ENCODE measurements around the gene CCNY. TPM values are rescaled to one million over a fixed set of nuclear protein-coding genes. Genes with fewer than 3 reads are reported as not detected.

CCNY gene
- total and polyA plus RNA-seq, 2 of the 4 experiments (the other 2 are of a cell fraction) = 38.0 to 131 TPM

- Histone ChIP-seq H3K79me1 (ENCODE audit: low read depth in 1 of 2, low read length in 2 of 2) (no peaks in the 10 kb centered on the region), H2BK120ac (ENCODE audit: low read depth, low read length) (no peak overlapping the region), H3K14ac (replicated peaks; ENCODE audit: low read depth, low read length) (no peak overlapping the region), H3K4ac (ENCODE audit: low read depth, low read length) (no peak overlapping the region), H3K4me1 (ENCODE audit: control insufficient read depth, insufficient read depth, low read length) (peaks cover 2% of the 10 kb centered on the region), H3K23ac (ENCODE audit: low read depth, low read length) (no peak overlapping the region), H3K27ac (ENCODE audit: insufficient read depth, low read length) (no peak overlapping the region), H3K36me3 (ENCODE audit: control insufficient read depth, insufficient read depth, low read length) (no peaks in the 10 kb centered on the region), H3K18ac (ENCODE audit: low read depth, low read length) (no peak overlapping the region), H4K91ac (ENCODE audit: insufficient read depth, low read depth, low read length) (no peak overlapping the region), H3K27me3 (ENCODE audit: control insufficient read depth, insufficient read depth, low read length) (peaks cover 29% of the 10 kb centered on the region), H2AK9ac (replicated peaks; ENCODE audit: low read depth, low read length, poor library complexity) (peak overlapping the region; percentile 5), H3K9ac (ENCODE audit: low read depth, low read length) (no peak overlapping the region), H4K5ac (ENCODE audit: low read depth, low read length) (no peak overlapping the region), H3K4me2 (ENCODE audit: low read depth, low read length) (no peak overlapping the region), H2AFZ (replicated peaks; ENCODE audit: low read length, poor library complexity) (no peak overlapping the region), H3K4me3 (ENCODE audit: insufficient read depth, low read depth, low read length) (no peak overlapping the region), H2BK15ac (ENCODE audit: low read depth, low read length) (no peak overlapping the region), H3K56ac (ENCODE audit: extremely low read depth, insufficient read depth, low read length) (no peak overlapping the region), H2BK20ac (ENCODE audit: low read depth, low read length) (no peak overlapping the region), H3K9me3 (ENCODE audit: control insufficient read depth, insufficient read depth, low read length) (0 out of 2 replicates have a peak, but pooled peaks cover 2% of the 10 kb centered on the region), H4K20me1 (ENCODE audit: insufficient read depth, low read length) (no peaks in the 10 kb centered on the region), H2BK5ac (ENCODE audit: low read depth, low read length, poor library complexity, severe bottlenecking) (no peak overlapping the region), H2AK5ac (ENCODE audit: low read depth, low read length) (no peak overlapping the region), H3K9me1 (ENCODE audit: insufficient read depth, low read length) (no peaks in the 10 kb centered on the region), H4K8ac (ENCODE audit: low read depth in 2 of 2, low read length in 2 of 2) (no peak overlapping the region)
- DNase-seq = no peak
- CTCF ChIA-PET = interaction anchor here (0.7 to 2.0 kb wide), 2 partner anchors 24 to 1167 kb away, joined by 3 to 6 read pairs; no protein-coding TSS in a partner anchor
- no peak for TF ChIP-seq ELK1 (IDR thresholded peaks at IDR 0.05; ENCODE audit: borderline replicate concordance, low read depth, low read length)
- TF ChIP-seq MAFK (IDR thresholded peaks at IDR 0.05; ENCODE audit: low read depth, low read length) = peak; percentile 31; the same call in 1 of the 2 replicates
- WGBS, 2 experiments (ENCODE audit: extremely low coverage in 2 of 2, insufficient read length in 1 of 2) = 21% methylated on average over 3 of the region's 6 CpGs; no CpG with 5 or more reads in 1 of the 2 experiments
- POLR2A ChIA-PET (ENCODE audit: unreplicated experiment) = no interaction called here
- BruUV-seq (replicated peaks) = no TSS peak
- dilution Hi-C loops (cut with HindIII; ENCODE audit: low sequenced_read_pairs, unreplicated experiment) = no loop called here
- in situ Hi-C loops (cut with MboI; ENCODE audit: low sequenced_read_pairs) = no loop called here
- intact Hi-C loops (cut with micrococcal nuclease) = loop anchor here (5.0 kb wide), 1 partner anchor 1265 kb away; no protein-coding TSS in a partner anchor
- no peak for ATAC-seq (ENCODE audit: low read depth)
Measured at GRCh38 chr10:35612385-35613106, 276.2 kb downstream of the CCNY start.
